Measurements from ENCODE around the gene NSFL1C.

Gene NSFL1C

GRCh38 chr20:1392443-1392692, 74.3 kb downstream of the NSFL1C start:
- Histone ChIP-seq H3K36me3 (ENCODE audit: insufficient read depth, low read length) (no peaks in the 10 kb centered on the region), H3K9me3 (ENCODE audit: control insufficient read depth, insufficient read depth, low read length) (no peaks in the 10 kb centered on the region), H3K4me1 (ENCODE audit: insufficient read depth, low read length) (peaks cover 17% of the 10 kb centered on the region), H3K9ac (ENCODE audit: low read depth, low read length) (peak overlapping the region; percentile 79)
